HepG2 (cell line): ENCODE measurements around the gene ACSS2. TPM values are rescaled to one million over a fixed set of nuclear protein-coding genes. Genes with fewer than 3 reads are reported as not detected.

Experiments used
- ATAC-seq: fragments of 200-7000 bp; cut with Tn5 transposase; 3 replicates; pipeline ENCODE4 v1.9.1; 2020; ENCODE audit warnings: mild to moderate bottlenecking, moderate library complexity
- BruUV-seq: library from RNA; stranded (reverse); fragments of 400-500 nt; replicated peaks from 2 replicates; lab custom pipeline; 2021; lab: Mats Ljungman, UMichigan
- CTCF ChIA-PET: fragments of 300-600 bp; formaldehyde crosslinking; extraction: SDS; loops from one replicate; lab custom pipeline; 2021; ENCODE audit warnings: low total read pairs, inconsistent platforms, low intra/inter-chr PET ratio; lab: Yijun Ruan, JAX
- POLR2A ChIA-PET: fragments of 350-600 bp; sonication (Branson Sonifier 250); formaldehyde crosslinking; loops from one replicate; lab custom pipeline; 2020; ENCODE audit warnings: antibody characterized with exemption, inconsistent platforms; lab: Yijun Ruan, JAX
- DNase-seq: peaks from one replicate; pipeline ENCODE4 v3.0.0-alpha.2; 2015; ENCODE audit warnings: low spot score
- FAIRE-seq: peaks from 3 replicates; lab custom pipeline; 2011; peaks lifted over from hg19 to GRCh38; lab: Jason Lieb, UNC
- H2AFZ ChIP-seq: one replicate; pipeline ENCODE4 v1.6.1; 2011; ENCODE audit warnings: low read length, inconsistent platforms
- H3K27ac ChIP-seq: fragments of 300-600 bp; 3 replicates; pipeline ENCODE4 v1.8.0; 2011; ENCODE audit warnings: mixed run types, mild to moderate bottlenecking, mixed read lengths, low read length, inconsistent platforms; ENCODE audit not compliant: insufficient read depth; ENCODE audit errors: extremely low read length
- H3K27me3 ChIP-seq, 2 experiments: fragments of 200-600 bp in 1 of 2; 2 replicates in 1 of 2; 3 replicates in 1 of 2; pipeline versions ENCODE4 v1.6.0 to v1.8.0; 2011; ENCODE audit warnings: low read length in 2 of 2, mild to moderate bottlenecking in 2 of 2, moderate library complexity in 2 of 2, inconsistent platforms in 1 of 2; ENCODE audit not compliant: insufficient read depth in 2 of 2, control insufficient read depth in 1 of 2
- H3K36me3 ChIP-seq, 2 experiments: fragments of 200-600 bp in 1 of 2; replicated peaks in 1 of 2; 2 replicates in 1 of 2; 3 replicates in 1 of 2; pipeline versions ENCODE4 v1.5.1 to v1.8.0; 2011; ENCODE audit warnings: low read length in 2 of 2, inconsistent platforms in 1 of 2; ENCODE audit not compliant: insufficient read depth in 2 of 2, control insufficient read depth in 1 of 2
- H3K4me1 ChIP-seq: 2 replicates; pipeline ENCODE4 v1.5.1; 2012; ENCODE audit warnings: low read length, inconsistent platforms; ENCODE audit not compliant: insufficient read depth
- H3K4me2 ChIP-seq: 2 replicates; pipeline ENCODE4 v1.6.0; 2011; ENCODE audit warnings: low read depth, low read length, inconsistent platforms
- H3K4me3 ChIP-seq, 3 experiments: fragments of 200-600 bp in 1 of 3; sonication (generic), shearing (Covaris generic) in 1 of 3; replicated peaks in 1 of 3; 2 replicates each; pipeline ENCODE4 v1.5.1; 2011 to 2016; ENCODE audit warnings: low read length in 3 of 3, inconsistent platforms in 2 of 3, low read depth in 2 of 3, mild to moderate bottlenecking in 2 of 3, control low read depth in 1 of 3, mixed read lengths in 1 of 3; ENCODE audit not compliant: insufficient read depth in 1 of 3
- H3K79me2 ChIP-seq: one replicate; pipeline ENCODE4 v1.6.1; 2011; ENCODE audit warnings: low read length, inconsistent platforms; ENCODE audit not compliant: insufficient read depth
- H3K9ac ChIP-seq: 2 replicates; pipeline ENCODE4 v1.6.0; 2011; ENCODE audit warnings: mild to moderate bottlenecking, low read depth, low read length, inconsistent platforms; ENCODE audit not compliant: insufficient read depth
- H3K9me3 ChIP-seq: 2 replicates; pipeline ENCODE4 v1.5.1; 2012; ENCODE audit warnings: mild to moderate bottlenecking, low read length
- H4K20me1 ChIP-seq: 2 replicates; pipeline ENCODE4 v1.6.0; 2011; ENCODE audit warnings: inconsistent platforms, mild to moderate bottlenecking, low read length, moderate library complexity; ENCODE audit not compliant: insufficient read depth
- FOXM1 ChIP-seq: sonication (generic); formaldehyde crosslinking; IDR thresholded peaks from 2 replicates; pipeline ENCODE4 v1.5.0; 2020; ENCODE audit warnings: missing genetic modification reagents
- HNRNPL ChIP-seq: fragments of 200-400 bp; formaldehyde crosslinking; IDR thresholded peaks from 2 replicates; pipeline ENCODE4 v1.6.1; 2017; ENCODE audit warnings: mild to moderate bottlenecking, low read depth, low read length
- MBNL3 ChIP-seq: fragments of 250-450 bp; sonication (Bioruptor Pico); conservative IDR thresholded peaks from 2 replicates; pipeline ENCODE4 v1.8.0; 2022; ENCODE audit warnings: mild to moderate bottlenecking, inconsistent platforms
- PAXIP1 ChIP-seq: sonication (generic); formaldehyde crosslinking; conservative IDR thresholded peaks from 2 replicates; pipeline ENCODE4 v1.4.0; 2020; ENCODE audit warnings: mild to moderate bottlenecking, missing genetic modification reagents, moderate library complexity
- SALL1 ChIP-seq: sonication (generic); formaldehyde crosslinking; IDR thresholded peaks from 2 replicates; pipeline ENCODE4 v1.8.0; 2022; ENCODE audit warnings: mild to moderate bottlenecking, missing genetic modification reagents
- ZBTB10 ChIP-seq: sonication (generic); formaldehyde crosslinking; IDR thresholded peaks from 2 replicates; pipeline ENCODE4 v1.4.0; 2020; ENCODE audit warnings: missing genetic modification reagents, borderline replicate concordance
- ZNF546 ChIP-seq: sonication (generic); formaldehyde crosslinking; conservative IDR thresholded peaks from 2 replicates; pipeline ENCODE4 v1.8.1; 2023; ENCODE audit warnings: mild to moderate bottlenecking, missing genetic modification reagents
- WGBS: methylation state at CpG from one replicate; pipeline ENCODE4 v1.1.6; 2017; ENCODE audit warnings: low lambda C conversion rate; 5-methylcytosine and 5-hydroxymethylcytosine counted together
- in situ Hi-C: cut with HindIII; loops from 2 replicates; pipeline ENCODE4 v1.10.0; 2017; ENCODE audit warnings: low pct_unique_long_range_greater_than_20kb; ENCODE audit not compliant: extremely low pct_ligation_motif_present
- intact Hi-C: fragments of 100-400 bp; cut with micrococcal nuclease; formaldehyde crosslinking; loops from one replicate; pipeline ENCODE4 v1.10.0; 2022; ENCODE audit not compliant: unreplicated experiment
- polyA plus RNA-seq, 8 experiments: library from polyadenylated mRNA; depleted of rRNA in 3 of 8; stranded (reverse) in 7 of 8; unstranded in 1 of 8; fragments of >200 nt; fragmentation: Illumina TruSeq in 4 of 8; extraction: Trizol in 4 of 8; gene quantifications; 2 replicates each; pipeline versions ENCODE4 v1.2.1 to v1.2.3, GENCODE V29; 2011 to 2016; ENCODE audit warnings: low read depth in 4 of 8, missing spikeins in 1 of 8, mixed read lengths in 1 of 8; ENCODE audit not compliant: insufficient read depth in 1 of 8
- total RNA-seq, 5 experiments: library from RNA; depleted of rRNA; stranded (reverse); fragments of >200 nt; fragmentation: Illumina TruSeq; extraction: Trizol; gene quantifications; 2 replicates each; pipeline ENCODE4 v1.2.3, GENCODE V29; 2016; ENCODE audit warnings: low read depth in 1 of 5
- TF ChIP-seq, protein P1 (sequence below): sonication (generic); formaldehyde crosslinking; IDR thresholded peaks from 2 replicates; pipeline ENCODE4 v1.9.0; 2021; ENCODE audit warnings: missing genetic modification reagents, mild to moderate bottlenecking, borderline replicate concordance
- TF ChIP-seq, protein P2 (sequence below): sonication (generic); formaldehyde crosslinking; IDR thresholded peaks from 2 replicates; pipeline ENCODE4 v1.5.0; 2020; ENCODE audit warnings: missing genetic modification reagents

The ACSS2 gene
- total and polyA plus RNA-seq, 2 of the 13 experiments (the other 11 are each of a cell fraction or from before 2014, with no cell fraction given): 72.8 to 89.7 TPM

GRCh38 chr20:34892671-34893070 is 16.3 kb downstream of the ACSS2 start:
- no peak for FAIRE-seq
- Histone ChIP-seq H3K27me3 (no peaks in the 10 kb centered on the region), H4K20me1 (no peaks in the 10 kb centered on the region), H3K79me2 (peaks cover 15% of the 10 kb centered on the region), H3K36me3 (peaks cover 1 to 10% of the 10 kb centered on the region in 2 experiments; a peak in 2 of 5 replicates)
- BruUV-seq: no TSS peak
- POLR2A ChIA-PET: no interaction called here
- CTCF ChIA-PET: no interaction called here
- ATAC-seq: no peak
- in situ Hi-C loops: no loop called here
- TF ChIP-seq SALL1 (CRISPR knock-in tag): no peak
- 0 out of 2 replicates have a peak, but pooled peaks have one; percentile 30 for TF ChIP-seq ZBTB10 (CRISPR knock-in tag)
- TF ChIP-seq HNRNPL: no peak
- TF ChIP-seq, all 625 proteins: peak for 1
- H3K4me3 ChIP-seq: no peak overlapping the region
- intact Hi-C loops: no loop called here
- H3K9me3 ChIP-seq: no peaks in the 10 kb centered on the region
- no peak overlapping the region for H3K4me2 ChIP-seq
- WGBS: 96% methylated on average over 2 of the region's 2 CpGs
- H3K9ac ChIP-seq: no peak overlapping the region
- H3K27ac ChIP-seq: no peak overlapping the region
- no peak overlapping the region for H2AFZ ChIP-seq
- no peak for DNase-seq
- 0 out of 2 replicates have a peak, but pooled peaks cover 4% of the 10 kb centered on the region for H3K4me1 ChIP-seq

DNA sequence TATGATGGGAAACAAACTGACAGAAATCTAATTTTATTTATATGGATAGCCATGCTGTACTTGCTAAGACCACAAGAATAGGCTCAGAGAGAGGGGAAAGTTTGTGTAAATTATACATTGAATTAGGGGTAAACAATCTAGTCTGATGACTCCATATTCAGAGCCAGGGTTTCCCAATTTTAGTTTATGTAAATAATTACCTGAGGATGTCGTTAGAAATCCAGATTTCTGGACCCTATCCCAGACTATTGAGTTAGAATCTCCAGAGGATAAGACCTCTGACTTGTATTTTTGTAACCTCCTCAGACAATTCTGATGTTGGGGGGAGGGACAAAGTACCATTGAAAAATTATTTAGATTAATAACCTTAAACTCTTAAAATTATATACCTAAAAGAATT is 18.3 kb downstream of the ACSS2 start:
- H3K79me2 ChIP-seq: peaks cover 15% of the 10 kb centered on the region
- no peaks in the 10 kb centered on the region for H3K27me3 ChIP-seq
- in situ Hi-C loops: no loop called here
- ChIA-PET POLR2A (no interaction called here), CTCF (no interaction called here)
- no peak overlapping the region for H3K4me2 ChIP-seq
- H3K9me3 ChIP-seq: no peaks in the 10 kb centered on the region
- H3K4me1 ChIP-seq: 0 out of 2 replicates have a peak, but pooled peaks cover 4% of the 10 kb centered on the region
- intact Hi-C loops: no loop called here
- no peak overlapping the region for H2AFZ ChIP-seq
- no peaks in the 10 kb centered on the region for H4K20me1 ChIP-seq
- BruUV-seq: no TSS peak
- no peak for DNase-seq
- H3K27ac ChIP-seq: no peak overlapping the region
- no peak overlapping the region for H3K4me3 ChIP-seq
- 68% methylated on average over 1 of the region's 1 CpG for WGBS
- no peak overlapping the region for H3K9ac ChIP-seq
- H3K36me3 ChIP-seq: peaks cover 0 to 6% of the 10 kb centered on the region in 2 experiments; a peak in 1 of 5 replicates
- ATAC-seq: no peak
- no peak for FAIRE-seq
- TF ChIP-seq, protein P1, sequence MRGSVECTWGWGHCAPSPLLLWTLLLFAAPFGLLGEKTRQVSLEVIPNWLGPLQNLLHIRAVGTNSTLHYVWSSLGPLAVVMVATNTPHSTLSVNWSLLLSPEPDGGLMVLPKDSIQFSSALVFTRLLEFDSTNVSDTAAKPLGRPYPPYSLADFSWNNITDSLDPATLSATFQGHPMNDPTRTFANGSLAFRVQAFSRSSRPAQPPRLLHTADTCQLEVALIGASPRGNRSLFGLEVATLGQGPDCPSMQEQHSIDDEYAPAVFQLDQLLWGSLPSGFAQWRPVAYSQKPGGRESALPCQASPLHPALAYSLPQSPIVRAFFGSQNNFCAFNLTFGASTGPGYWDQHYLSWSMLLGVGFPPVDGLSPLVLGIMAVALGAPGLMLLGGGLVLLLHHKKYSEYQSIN (CRISPR knock-in tag): no peak
- TF ChIP-seq FOXM1 (no peak), ZNF546 (CRISPR knock-in tag) (no peak), MBNL3 (CRISPR knock-in tag) (no peak), PAXIP1 (CRISPR knock-in tag) (no peak)
- TF ChIP-seq, protein P2, sequence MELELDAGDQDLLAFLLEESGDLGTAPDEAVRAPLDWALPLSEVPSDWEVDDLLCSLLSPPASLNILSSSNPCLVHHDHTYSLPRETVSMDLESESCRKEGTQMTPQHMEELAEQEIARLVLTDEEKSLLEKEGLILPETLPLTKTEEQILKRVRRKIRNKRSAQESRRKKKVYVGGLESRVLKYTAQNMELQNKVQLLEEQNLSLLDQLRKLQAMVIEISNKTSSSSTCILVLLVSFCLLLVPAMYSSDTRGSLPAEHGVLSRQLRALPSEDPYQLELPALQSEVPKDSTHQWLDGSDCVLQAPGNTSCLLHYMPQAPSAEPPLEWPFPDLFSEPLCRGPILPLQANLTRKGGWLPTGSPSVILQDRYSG (CRISPR knock-in tag): no peak
